Measurements from ENCODE around the gene CCDC71. TPM values are rescaled to one million over a fixed set of nuclear protein-coding genes. Genes with fewer than 3 reads are reported as not detected.

The CCDC71 gene
- total and polyA plus RNA-seq, 9 of the 15 experiments (the other 6 are each of a cell fraction or from before 2014, with no cell fraction given): 0.13 to 19.3 (median 14.3) TPM

GRCh38 chr3:49175530-49175929 lies 9.4 kb upstream of the CCDC71 start:
- in situ Hi-C loops (cut with MboI) (no loop called here), intact Hi-C loops (cut with micrococcal nuclease) (no loop called here)
- Histone ChIP-seq H3K4me2 (ENCODE audit: insufficient read depth, low read length) (no peak overlapping the region), H3K9me3 (replicated peaks; ENCODE audit: control insufficient read depth, insufficient read depth, low read depth, low read length) (no peaks in the 10 kb centered on the region), H3K79me2 (ENCODE audit: control insufficient read depth, insufficient read depth, low read length) (peaks cover 25% of the 10 kb centered on the region), H3K4me3 (no peak overlapping the region), H2AFZ (ENCODE audit: low read depth, low read length) (no peak overlapping the region), H3K9ac (ENCODE audit: insufficient read depth in 1 of 2, low read depth in 2 of 2, low read length in 2 of 2) (no peak overlapping the region), H3K36me3 (ENCODE audit: control insufficient read depth, insufficient read depth, low read length) (peaks cover 16% of the 10 kb centered on the region), H4K20me1 (replicated peaks; ENCODE audit: control insufficient read depth, insufficient read depth, low read length) (no peaks in the 10 kb centered on the region; the same call in 1 of the 2 replicates), H3K9me1 (ENCODE audit: control insufficient read depth, insufficient read depth, low read length) (peaks cover 3% of the 10 kb centered on the region), H3K27me3 (ENCODE audit: control insufficient read depth in 2 of 2, insufficient read depth in 2 of 2, low read length in 2 of 2) (no peaks in the 10 kb centered on the region), H3K4me1 (replicated peaks in 1 of 2; ENCODE audit: control insufficient read depth in 2 of 2, insufficient read depth in 2 of 2, low read length in 2 of 2) (peaks cover 26 to 50% of the 10 kb centered on the region in 2 experiments), H3K27ac (ENCODE audit: extremely low read depth, low read depth, low read length) (no peak overlapping the region)
- BruUV-seq (replicated peaks): no TSS peak
- 100% methylated on average over 1 of the region's 8 CpGs for WGBS (ENCODE audit: insufficient coverage, low coverage, missing lambda C conversion rate)
- ATAC-seq (no peak), DNase-seq (ENCODE audit: extremely low read depth in 1 of 4, low spot score in 3 of 4) (no peak), FAIRE-seq (no peak)
- POLR2A ChIA-PET: interaction anchor here (1.2 kb wide), 1 partner anchor 156 kb away, joined by 3 read pairs; no protein-coding TSS in a partner anchor
- no peak for TF ChIP-seq KLF6 (CRISPR knock-in tag; IDR thresholded peaks at IDR 0.05; ENCODE audit: borderline replicate concordance)
- TF ChIP-seq MCM2 (IDR thresholded peaks at IDR 0.05; ENCODE audit: low read depth): no peak
- TF ChIP-seq ZBTB49 (CRISPR knock-in tag; IDR thresholded peaks at IDR 0.05; ENCODE audit: borderline replicate concordance): no peak
- no peak for TF ChIP-seq PYGO2 (tag; IDR thresholded peaks at IDR 0.05)
- no peak for TF ChIP-seq ATF7 (IDR thresholded peaks at IDR 0.05)
- TF ChIP-seq CBFA2T2 (conservative IDR thresholded peaks at IDR 0.05): no peak
- no peak for TF ChIP-seq ZNF57 (CRISPR knock-in tag; IDR thresholded peaks at IDR 0.05)
- no peak for TF ChIP-seq TOE1 (IDR thresholded peaks at IDR 0.05; ENCODE audit: borderline replicate concordance)
- no peak for TF ChIP-seq TOE1 (CRISPR knock-in tag; IDR thresholded peaks at IDR 0.05; ENCODE audit: borderline replicate concordance, low read depth)
- no peak for TF ChIP-seq RBM22 (IDR thresholded peaks at IDR 0.05; ENCODE audit: low read depth, low read length, poor library complexity, severe bottlenecking)
- no peak for TF ChIP-seq BRD9 (IDR thresholded peaks at IDR 0.05; ENCODE audit: low read depth, partially characterized antibody)
- no peak for TF ChIP-seq SMAD2 (IDR thresholded peaks at IDR 0.05; ENCODE audit: low read depth, low read length)
- TF ChIP-seq ZNF639 (CRISPR knock-in tag; conservative IDR thresholded peaks at IDR 0.05 in 1 of 2, IDR thresholded peaks at IDR 0.05 in 1 of 2): no peak
- TF ChIP-seq COPS2 (conservative IDR thresholded peaks at IDR 0.05): no peak
- no peak for TF ChIP-seq IRF1 (CRISPR knock-in tag; IDR thresholded peaks at IDR 0.05; ENCODE audit: borderline replicate concordance)
- TF ChIP-seq ZNF232 (CRISPR knock-in tag; IDR thresholded peaks at IDR 0.05): no peak
- no peak for TF ChIP-seq GABPB1 (CRISPR knock-in tag; IDR thresholded peaks at IDR 0.05)
- TF ChIP-seq STAG1 (CRISPR knock-in tag; IDR thresholded peaks at IDR 0.05; ENCODE audit: borderline replicate concordance): no peak
- no peak for TF ChIP-seq ZEB2 (IDR thresholded peaks at IDR 0.05)
- TF ChIP-seq SNAPC5 (CRISPR knock-in tag; IDR thresholded peaks at IDR 0.05): no peak
- CTCF ChIA-PET (ENCODE audit: low intra/inter-chr PET ratio): no interaction called here
